Measurements from ENCODE around the gene POLR2J.

DNA sequence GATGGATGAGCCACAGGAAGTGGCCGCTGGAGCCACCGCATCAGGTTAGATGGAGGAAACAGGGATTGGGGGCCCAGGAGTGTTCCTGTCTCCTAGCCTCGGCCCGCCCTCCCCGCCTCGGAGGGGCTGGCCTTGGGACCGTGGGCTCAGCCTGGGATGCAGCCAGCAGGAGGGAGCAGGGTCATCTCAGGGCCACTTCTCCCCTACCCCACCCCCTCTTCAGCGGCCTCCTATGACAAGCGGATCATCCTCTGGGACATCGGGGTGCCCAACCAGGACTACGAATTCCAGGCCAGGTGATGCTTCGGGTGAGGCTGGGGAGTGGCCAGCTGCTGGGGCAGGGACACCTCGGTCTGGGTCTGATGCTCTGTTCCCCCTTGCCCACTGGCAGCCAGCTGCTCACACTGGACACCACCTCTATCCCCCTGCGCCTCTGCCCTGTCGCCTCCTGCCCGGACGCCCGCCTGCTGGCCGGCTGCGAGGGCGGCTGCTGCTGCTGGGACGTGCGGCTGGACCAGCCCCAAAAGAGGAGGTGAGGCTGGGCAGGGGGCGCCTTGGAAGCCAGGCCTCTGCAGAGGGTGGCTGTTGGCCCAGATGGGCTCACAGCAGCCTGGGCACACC, 9.3 kb downstream of the POLR2J start:
- no peak for TF ChIP-seq CTCF (IDR thresholded peaks at IDR 0.05)
- TF ChIP-seq, protein P1, sequence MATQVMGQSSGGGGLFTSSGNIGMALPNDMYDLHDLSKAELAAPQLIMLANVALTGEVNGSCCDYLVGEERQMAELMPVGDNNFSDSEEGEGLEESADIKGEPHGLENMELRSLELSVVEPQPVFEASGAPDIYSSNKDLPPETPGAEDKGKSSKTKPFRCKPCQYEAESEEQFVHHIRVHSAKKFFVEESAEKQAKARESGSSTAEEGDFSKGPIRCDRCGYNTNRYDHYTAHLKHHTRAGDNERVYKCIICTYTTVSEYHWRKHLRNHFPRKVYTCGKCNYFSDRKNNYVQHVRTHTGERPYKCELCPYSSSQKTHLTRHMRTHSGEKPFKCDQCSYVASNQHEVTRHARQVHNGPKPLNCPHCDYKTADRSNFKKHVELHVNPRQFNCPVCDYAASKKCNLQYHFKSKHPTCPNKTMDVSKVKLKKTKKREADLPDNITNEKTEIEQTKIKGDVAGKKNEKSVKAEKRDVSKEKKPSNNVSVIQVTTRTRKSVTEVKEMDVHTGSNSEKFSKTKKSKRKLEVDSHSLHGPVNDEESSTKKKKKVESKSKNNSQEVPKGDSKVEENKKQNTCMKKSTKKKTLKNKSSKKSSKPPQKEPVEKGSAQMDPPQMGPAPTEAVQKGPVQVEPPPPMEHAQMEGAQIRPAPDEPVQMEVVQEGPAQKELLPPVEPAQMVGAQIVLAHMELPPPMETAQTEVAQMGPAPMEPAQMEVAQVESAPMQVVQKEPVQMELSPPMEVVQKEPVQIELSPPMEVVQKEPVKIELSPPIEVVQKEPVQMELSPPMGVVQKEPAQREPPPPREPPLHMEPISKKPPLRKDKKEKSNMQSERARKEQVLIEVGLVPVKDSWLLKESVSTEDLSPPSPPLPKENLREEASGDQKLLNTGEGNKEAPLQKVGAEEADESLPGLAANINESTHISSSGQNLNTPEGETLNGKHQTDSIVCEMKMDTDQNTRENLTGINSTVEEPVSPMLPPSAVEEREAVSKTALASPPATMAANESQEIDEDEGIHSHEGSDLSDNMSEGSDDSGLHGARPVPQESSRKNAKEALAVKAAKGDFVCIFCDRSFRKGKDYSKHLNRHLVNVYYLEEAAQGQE (IDR thresholded peaks at IDR 0.05; ENCODE audit: insufficient read depth in 1 of 2, low read depth in 2 of 2, low read length in 1 of 2): no peak
- no peak for TF ChIP-seq SIN3A (IDR thresholded peaks at IDR 0.05; ENCODE audit: borderline replicate concordance, insufficient read depth, low read depth, low read length)
- no peak for TF ChIP-seq POLR2AphosphoS5 (IDR thresholded peaks at IDR 0.05; ENCODE audit: low read depth, low read length)

All from Panc1 (cell line).